B cell (primary cell): ENCODE results near the gene TAOK2.

Source experiments
- CTCF ChIP-seq: fragments of 200-600 bp; IDR thresholded peaks from one replicate; pipeline ENCODE4 v1.8.0; 2022; ENCODE audit warnings: antibody characterized with exemption, mild to moderate bottlenecking
- EZH2 ChIP-seq: IDR thresholded peaks from 2 replicates; pipeline ENCODE4 v1.6.1; 2012; ENCODE audit warnings: borderline replicate concordance, low read depth, mild to moderate bottlenecking, moderate library complexity, low read length; ENCODE audit not compliant: insufficient read depth, poor library complexity, severe bottlenecking

GRCh38 chr16:29959293-29959692 lies 14.4 kb upstream of the TAOK2 start:
- no peak for TF ChIP-seq CTCF
- TF ChIP-seq EZH2 = no peak
